ENCODE measurements around the gene AP2B1. TPM values are rescaled to one million over a fixed set of nuclear protein-coding genes. Genes with fewer than 3 reads are reported as not detected.

The AP2B1 gene
- total and polyA plus RNA-seq, 12 donors = 23.4 to 167 (median 78.2) TPM

DNA sequence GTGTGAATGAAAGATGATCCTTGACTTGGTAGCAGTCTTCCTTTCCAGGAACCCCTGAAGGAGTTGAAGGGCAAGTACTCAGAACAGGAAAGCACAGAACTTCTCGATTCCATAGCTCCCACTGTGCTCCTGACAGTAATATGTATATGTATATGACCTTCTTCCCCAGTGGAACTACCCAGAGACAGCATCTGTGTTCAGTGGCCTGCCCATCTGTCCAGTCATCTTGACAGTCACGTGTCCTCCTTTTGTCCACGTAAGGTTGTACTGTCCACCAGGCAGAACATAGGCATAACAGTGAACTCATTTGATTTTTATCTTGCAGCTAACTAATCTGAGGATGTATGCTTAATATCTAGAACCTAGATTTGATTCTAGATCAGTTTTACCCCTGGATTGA is 106.5 kb downstream of the AP2B1 start:
- no peaks in the 10 kb centered on the region for H3K4me1 ChIP-seq (replicated peaks in 1 of 2)
- H3K36me3 ChIP-seq (replicated peaks in 1 of 2) = peaks cover 0 to 9% of the 10 kb centered on the region in 2 donors
- intact Hi-C loops (cut with DNase I) = no loop called here
- no peaks in the 10 kb centered on the region for H3K9me3 ChIP-seq (replicated peaks in 1 of 3)
- DNase-seq = no peak
- no peaks in the 10 kb centered on the region for H3K27me3 ChIP-seq
- 93 to 100% (median 94%) methylated on average over 3 of the region's 3 CpGs for WGBS, 4 donors
- no peak for TF ChIP-seq POLR2A (IDR thresholded peaks at IDR 0.05)
- TF ChIP-seq, protein P1, sequence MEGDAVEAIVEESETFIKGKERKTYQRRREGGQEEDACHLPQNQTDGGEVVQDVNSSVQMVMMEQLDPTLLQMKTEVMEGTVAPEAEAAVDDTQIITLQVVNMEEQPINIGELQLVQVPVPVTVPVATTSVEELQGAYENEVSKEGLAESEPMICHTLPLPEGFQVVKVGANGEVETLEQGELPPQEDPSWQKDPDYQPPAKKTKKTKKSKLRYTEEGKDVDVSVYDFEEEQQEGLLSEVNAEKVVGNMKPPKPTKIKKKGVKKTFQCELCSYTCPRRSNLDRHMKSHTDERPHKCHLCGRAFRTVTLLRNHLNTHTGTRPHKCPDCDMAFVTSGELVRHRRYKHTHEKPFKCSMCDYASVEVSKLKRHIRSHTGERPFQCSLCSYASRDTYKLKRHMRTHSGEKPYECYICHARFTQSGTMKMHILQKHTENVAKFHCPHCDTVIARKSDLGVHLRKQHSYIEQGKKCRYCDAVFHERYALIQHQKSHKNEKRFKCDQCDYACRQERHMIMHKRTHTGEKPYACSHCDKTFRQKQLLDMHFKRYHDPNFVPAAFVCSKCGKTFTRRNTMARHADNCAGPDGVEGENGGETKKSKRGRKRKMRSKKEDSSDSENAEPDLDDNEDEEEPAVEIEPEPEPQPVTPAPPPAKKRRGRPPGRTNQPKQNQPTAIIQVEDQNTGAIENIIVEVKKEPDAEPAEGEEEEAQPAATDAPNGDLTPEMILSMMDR (IDR thresholded peaks at IDR 0.05) = no peak
- H3K27ac ChIP-seq = no peak overlapping the region
- no peak overlapping the region for H3K4me3 ChIP-seq

DNA sequence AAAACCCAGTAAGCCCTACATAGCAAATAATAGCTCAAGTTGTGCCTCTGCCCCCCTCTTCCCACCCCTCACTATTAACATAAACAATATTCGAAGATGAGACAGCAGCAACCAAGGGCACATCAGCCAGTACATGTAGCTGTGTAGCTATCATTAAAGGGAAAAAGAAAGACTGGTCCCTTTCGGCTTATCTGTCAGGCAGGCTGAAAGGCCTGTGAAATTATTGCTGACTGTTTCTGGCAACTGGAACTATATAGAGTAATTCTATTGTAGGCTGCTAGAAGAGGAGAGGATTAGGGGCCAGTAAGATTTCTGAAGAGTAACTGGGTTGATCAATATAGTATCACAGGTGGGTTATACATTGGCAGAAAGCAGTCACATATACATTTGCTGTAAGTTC is 107.8 kb downstream of the AP2B1 start:
- TF ChIP-seq POLR2A (IDR thresholded peaks at IDR 0.05) = no peak
- TF ChIP-seq, protein P1 (IDR thresholded peaks at IDR 0.05) = no peak
- intact Hi-C loops (cut with DNase I) = no loop called here
- Histone ChIP-seq H3K9me3 (replicated peaks in 1 of 3) (no peaks in the 10 kb centered on the region), H3K4me1 (replicated peaks in 1 of 2) (no peaks in the 10 kb centered on the region), H3K27me3 (no peaks in the 10 kb centered on the region), H3K36me3 (replicated peaks in 1 of 2) (peaks cover 0 to 9% of the 10 kb centered on the region in 2 donors), H3K27ac (no peak overlapping the region), H3K4me3 (no peak overlapping the region)
- no peak for DNase-seq
- WGBS, 4 donors = 47 to 57% (median 51%) methylated on average over 2 of the region's 2 CpGs

DNA sequence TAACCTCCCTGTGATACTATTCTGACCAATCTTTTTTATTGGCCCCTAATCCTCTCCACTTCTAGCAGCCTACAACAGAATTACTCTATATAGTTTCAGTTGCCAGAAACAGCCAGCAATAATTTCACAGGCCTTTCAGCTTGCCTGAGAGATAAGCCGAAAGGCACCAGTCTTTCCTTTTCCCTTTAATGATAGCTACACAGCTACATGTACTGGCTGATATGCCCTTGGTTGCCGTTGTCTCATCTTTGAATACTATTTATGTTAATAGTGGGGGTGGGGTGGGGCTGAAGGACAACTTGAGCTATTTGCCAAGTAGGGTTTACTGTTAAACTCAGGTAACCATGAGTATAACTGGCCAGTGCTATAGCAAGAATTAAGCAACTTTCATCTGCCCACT is 108.5 kb downstream of the AP2B1 start:
- TF ChIP-seq, protein P1 (IDR thresholded peaks at IDR 0.05) = no peak
- intact Hi-C loops (cut with DNase I) = no loop called here
- no peak for DNase-seq
- peaks cover 0 to 9% of the 10 kb centered on the region in 2 donors for H3K36me3 ChIP-seq (replicated peaks in 1 of 2)
- H3K4me1 ChIP-seq (replicated peaks in 1 of 2) = no peaks in the 10 kb centered on the region
- no peaks in the 10 kb centered on the region for H3K27me3 ChIP-seq
- H3K27ac ChIP-seq = no peak overlapping the region
- H3K9me3 ChIP-seq (replicated peaks in 1 of 3) = no peaks in the 10 kb centered on the region
- WGBS, 4 donors = 33 to 50% (median 36%) methylated on average over 2 of the region's 2 CpGs
- no peak overlapping the region for H3K4me3 ChIP-seq

DNA sequence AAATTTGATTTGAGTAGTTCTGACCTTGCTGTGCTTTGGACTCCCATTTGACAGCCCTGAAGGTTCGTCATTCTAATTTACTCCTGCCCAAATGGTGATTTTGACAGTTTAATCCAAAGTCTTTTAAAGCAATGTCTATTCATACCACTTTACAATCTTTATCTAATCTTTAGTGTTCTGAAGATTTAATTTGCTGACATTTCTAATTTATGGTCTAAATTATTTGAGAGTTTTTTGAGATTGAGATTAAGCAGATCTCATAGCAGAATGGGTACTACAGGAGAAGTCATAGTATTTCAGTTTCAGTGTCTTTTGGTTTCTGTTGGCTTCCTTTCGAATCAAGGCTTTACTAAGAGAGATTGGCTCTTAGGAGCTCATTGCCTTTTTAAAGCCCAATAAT is 111.7 kb downstream of the AP2B1 start:
- no peaks in the 10 kb centered on the region for H3K9me3 ChIP-seq (replicated peaks in 1 of 3)
- intact Hi-C loops (cut with DNase I) = no loop called here
- no peak for TF ChIP-seq POLR2A (IDR thresholded peaks at IDR 0.05)
- TF ChIP-seq, protein P1 (IDR thresholded peaks at IDR 0.05) = no peak
- no peaks in the 10 kb centered on the region for H3K27me3 ChIP-seq
- no peak overlapping the region for H3K27ac ChIP-seq
- H3K4me1 ChIP-seq (replicated peaks in 1 of 2) = no peaks in the 10 kb centered on the region
- no peak overlapping the region for H3K4me3 ChIP-seq
- peaks cover 0 to 9% of the 10 kb centered on the region in 2 donors for H3K36me3 ChIP-seq (replicated peaks in 1 of 2)
- DNase-seq = no peak
- WGBS, 4 donors = 82 to 95% (median 91%) methylated on average over 2 of the region's 2 CpGs

Data from adrenal gland (tissue), 12 donors.